Fibroblast of pulmonary artery (primary cell): ENCODE measurements around the gene OOSP2.
"Not testable (repeated sequence)": the region's sequence is repeated elsewhere in the genome, so short reads cannot be mapped to it uniquely, and the experiment has no call there.

ENCODE experiments used
- DNase-seq: peaks from one replicate; pipeline ENCODE4 v3.0.0-alpha.2; 2010; ENCODE audit warnings: low read depth
- H3K4me3 ChIP-seq: replicated peaks from 2 replicates; pipeline ENCODE4 v1.5.1; 2011; ENCODE audit warnings: low read depth, mild to moderate bottlenecking, control low read depth, low read length, moderate library complexity
- CTCF ChIP-seq: IDR thresholded peaks from 2 replicates; pipeline ENCODE4 v1.5.1; 2011; ENCODE audit warnings: mild to moderate bottlenecking, control low read depth, low read length, inconsistent platforms; ENCODE audit errors: missing control alignments

Gene OOSP2

GRCh38 chr11:60059521-60060240, 19.5 kb downstream of the OOSP2 start:
- no peak overlapping the region for H3K4me3 ChIP-seq
- no peak for TF ChIP-seq CTCF
- DNase-seq, result no peak

GRCh38 chr11:60064111-60064510, 23.9 kb downstream of the OOSP2 start:
- TF ChIP-seq CTCF, result no peak
- no peak overlapping the region for H3K4me3 ChIP-seq
- DNase-seq, result no peak

GRCh38 chr11:60065801-60066200, 25.6 kb downstream of the OOSP2 start:
- no peak for TF ChIP-seq CTCF
- H3K4me3 ChIP-seq, result no peak overlapping the region
- DNase-seq, result no peak

- DNase-seq, result no peak
- TF ChIP-seq CTCF, result no peak
- no peak overlapping the region for H3K4me3 ChIP-seq
Measured at GRCh38 chr11:60069450-60069849, 29.2 kb downstream of the OOSP2 start.

GRCh38 chr11:60071644-60072043, 31.4 kb downstream of the OOSP2 start:
- DNase-seq, H3K4me3 ChIP-seq: not testable (repeated sequence)

- no peak overlapping the region for H3K4me3 ChIP-seq
- no peak for TF ChIP-seq CTCF
- no peak for DNase-seq
Measured at GRCh38 chr11:60077216-60077817, 37.1 kb downstream of the OOSP2 start.

GRCh38 chr11:60077981-60078380, 37.8 kb downstream of the OOSP2 start:
- no peak overlapping the region for H3K4me3 ChIP-seq
- DNase-seq, result no peak
- TF ChIP-seq CTCF, result no peak
